IMR-90 (cell line): ENCODE results near the gene COL27A1. TPM values are rescaled to one million over a fixed set of nuclear protein-coding genes. Genes with fewer than 3 reads are reported as not detected.

Experiments used
- ATAC-seq: fragments of 200-7000 bp; cut with Tn5 transposase; 2 replicates; pipeline ENCODE4 v1.9.1; 2020; ENCODE audit warnings: low read depth, mild to moderate bottlenecking, moderate library complexity
- BruUV-seq: library from RNA; stranded (reverse); fragments of 400-500 nt; replicated peaks from 2 replicates; lab custom pipeline; 2021; lab: Mats Ljungman, UMichigan
- CTCF ChIA-PET: fragments of 300-600 bp; formaldehyde crosslinking; extraction: SDS; loops from one replicate; lab custom pipeline; 2021; ENCODE audit warnings: antibody characterized with exemption; lab: Yijun Ruan, JAX
- POLR2A ChIA-PET: fragments of 300-600 bp; sonication (Branson Sonifier 250); formaldehyde crosslinking; loops from one replicate; lab custom pipeline; 2022; ENCODE audit warnings: antibody characterized with exemption; ENCODE audit not compliant: unreplicated experiment; lab: Charles Lee
- DNase-seq: peaks from one replicate; pipeline ENCODE4 v3.0.0; 2013
- H2AFZ ChIP-seq: replicated peaks from 2 replicates; pipeline ENCODE3; 2013; ENCODE audit warnings: low read length, mild to moderate bottlenecking; ENCODE audit not compliant: poor library complexity
- H2AK5ac ChIP-seq: 2 replicates; pipeline ENCODE4 v1.6.1; 2013; ENCODE audit warnings: low read depth, low read length, inconsistent platforms
- H2AK9ac ChIP-seq: replicated peaks from 2 replicates; pipeline ENCODE3; 2013; ENCODE audit warnings: mild to moderate bottlenecking, low read depth, low read length, moderate library complexity; ENCODE audit not compliant: poor library complexity
- H2BK120ac ChIP-seq: 2 replicates; pipeline ENCODE4 v1.6.1; 2013; ENCODE audit warnings: low read depth, low read length, inconsistent platforms
- H2BK15ac ChIP-seq: 3 replicates; pipeline ENCODE4 v1.6.1; 2013; ENCODE audit warnings: low read depth, low read length, inconsistent platforms
- H2BK20ac ChIP-seq: 2 replicates; pipeline ENCODE4 v1.6.1; 2013; ENCODE audit warnings: low read depth, mild to moderate bottlenecking, inconsistent platforms, low read length, moderate library complexity
- H2BK5ac ChIP-seq: 2 replicates; pipeline ENCODE4 v1.6.1; 2013; ENCODE audit warnings: mild to moderate bottlenecking, low read depth, low read length, inconsistent platforms; ENCODE audit not compliant: poor library complexity, severe bottlenecking
- H3K14ac ChIP-seq: replicated peaks from 2 replicates; pipeline ENCODE4 v1.6.1; 2013; ENCODE audit warnings: low read depth, low read length, inconsistent platforms
- H3K18ac ChIP-seq: 2 replicates; pipeline ENCODE4 v1.6.1; 2013; ENCODE audit warnings: low read depth, low read length, control low read depth
- H3K23ac ChIP-seq: 2 replicates; pipeline ENCODE4 v1.6.1; 2013; ENCODE audit warnings: low read depth, low read length, inconsistent platforms
- H3K27ac ChIP-seq: 2 replicates; pipeline ENCODE4 v1.5.1; 2013; ENCODE audit warnings: mild to moderate bottlenecking, control low read depth, low read length; ENCODE audit not compliant: insufficient read depth
- H3K27me3 ChIP-seq: 2 replicates; pipeline ENCODE4 v1.6.1; 2013; ENCODE audit warnings: low read length; ENCODE audit not compliant: control insufficient read depth, insufficient read depth
- H3K36me3 ChIP-seq: 2 replicates; pipeline ENCODE4 v1.6.1; 2013; ENCODE audit warnings: low read length, mixed read lengths; ENCODE audit not compliant: control insufficient read depth, insufficient read depth
- H3K4ac ChIP-seq: 2 replicates; pipeline ENCODE4 v1.6.1; 2013; ENCODE audit warnings: low read depth, low read length, inconsistent platforms
- H3K4me1 ChIP-seq: 2 replicates; pipeline ENCODE4 v1.6.1; 2013; ENCODE audit warnings: low read length, mixed read lengths; ENCODE audit not compliant: control insufficient read depth, insufficient read depth
- H3K4me2 ChIP-seq: 2 replicates; pipeline ENCODE4 v1.6.1; 2013; ENCODE audit warnings: low read depth, mild to moderate bottlenecking, control low read depth, low read length, moderate library complexity
- H3K4me3 ChIP-seq: 2 replicates; pipeline ENCODE4 v1.5.1; 2013; ENCODE audit warnings: low read depth, mild to moderate bottlenecking, control low read depth, low read length, moderate library complexity; ENCODE audit not compliant: insufficient read depth
- H3K56ac ChIP-seq: 2 replicates; pipeline ENCODE4 v1.6.1; 2013; ENCODE audit warnings: low read length, inconsistent platforms; ENCODE audit not compliant: insufficient read depth; ENCODE audit errors: extremely low read depth
- H3K79me1 ChIP-seq, 2 experiments: 2 replicates each; pipeline ENCODE4 v1.6.1; 2013; ENCODE audit warnings: low read length in 2 of 2, inconsistent platforms in 1 of 2, low read depth in 1 of 2
- H3K9ac ChIP-seq: 2 replicates; pipeline ENCODE4 v1.6.1; 2013; ENCODE audit warnings: low read depth, low read length, control low read depth
- H3K9me1 ChIP-seq: 2 replicates; pipeline ENCODE4 v1.6.1; 2013; ENCODE audit warnings: low read length, inconsistent platforms; ENCODE audit not compliant: insufficient read depth
- H3K9me3 ChIP-seq: 2 replicates; pipeline ENCODE4 v1.6.1; 2013; ENCODE audit warnings: low read length; ENCODE audit not compliant: control insufficient read depth, insufficient read depth
- H4K20me1 ChIP-seq: 2 replicates; pipeline ENCODE4 v1.6.1; 2013; ENCODE audit warnings: low read length, inconsistent platforms; ENCODE audit not compliant: insufficient read depth
- H4K5ac ChIP-seq: 2 replicates; pipeline ENCODE4 v1.6.1; 2013; ENCODE audit warnings: mild to moderate bottlenecking, low read depth, low read length, control low read depth
- H4K8ac ChIP-seq, 2 experiments: 2 replicates each; pipeline ENCODE4 v1.6.1; 2013; ENCODE audit warnings: low read depth in 2 of 2, low read length in 2 of 2, control low read depth in 1 of 2, inconsistent platforms in 1 of 2
- H4K91ac ChIP-seq: 2 replicates; pipeline ENCODE4 v1.6.1; 2013; ENCODE audit warnings: low read depth, low read length, inconsistent platforms; ENCODE audit not compliant: insufficient read depth
- ELK1 ChIP-seq: fragments of 150-350 bp; IDR thresholded peaks from 2 replicates; pipeline ENCODE4 v1.6.1; 2016; ENCODE audit warnings: low read depth, mild to moderate bottlenecking, low read length, moderate library complexity, borderline replicate concordance
- MAFK ChIP-seq: IDR thresholded peaks from 2 replicates; pipeline ENCODE4 v1.6.1; 2012; ENCODE audit warnings: low read depth, low read length, improper control_type of control experiment
- MAZ ChIP-seq: IDR thresholded peaks from 2 replicates; pipeline ENCODE4 v1.6.1; 2012; ENCODE audit warnings: low read depth, mild to moderate bottlenecking, low read length, improper control_type of control experiment, moderate library complexity, borderline replicate concordance
- POLR2A ChIP-seq: IDR thresholded peaks from 2 replicates; pipeline ENCODE4 v1.6.1; 2012; ENCODE audit warnings: mild to moderate bottlenecking, low read depth, low read length
- RCOR1 ChIP-seq: IDR thresholded peaks from 2 replicates; pipeline ENCODE4 v1.6.1; 2012; ENCODE audit warnings: mild to moderate bottlenecking, low read length, improper control_type of control experiment; ENCODE audit not compliant: insufficient replicate concordance
- RFX5 ChIP-seq: IDR thresholded peaks from 2 replicates; pipeline ENCODE4 v1.8.0; 2012; ENCODE audit warnings: low read depth, mild to moderate bottlenecking, low read length, moderate library complexity
- WGBS, 2 experiments: methylation state at CpG; one replicate each; pipeline versions ENCODE4 v1.1.5 to v1.1.7; 2013; ENCODE audit warnings: missing lambda C conversion rate in 2 of 2; ENCODE audit not compliant: insufficient read length in 1 of 2; ENCODE audit errors: extremely low coverage in 2 of 2; 5-methylcytosine and 5-hydroxymethylcytosine counted together
- dilution Hi-C: fragments of 300-500 bp; cut with HindIII; formaldehyde crosslinking; loops from one replicate; pipeline ENCODE4 v1.14.3; 2018; ENCODE audit warnings: low sequenced_read_pairs; ENCODE audit not compliant: unreplicated experiment
- in situ Hi-C: fragments of 300-500 bp; cut with MboI; formaldehyde crosslinking; loops from 3 replicates; pipeline ENCODE4 v1.14.3; 2019; ENCODE audit warnings: low sequenced_read_pairs, inconsistent platforms, mixed read lengths
- intact Hi-C: fragments of 100-400 bp; cut with micrococcal nuclease; formaldehyde crosslinking; loops from 2 replicates; pipeline ENCODE4 v1.10.0; 2022
- polyA plus RNA-seq, 3 experiments: library from polyadenylated mRNA; depleted of rRNA; stranded (reverse); fragments of >200 nt; gene quantifications; 2 replicates each; pipeline ENCODE4 v1.2.3, GENCODE V29; 2012; ENCODE audit warnings: low replicate concordance in 1 of 3
- total RNA-seq: library from RNA; depleted of rRNA; stranded (reverse); fragments of >200 nt; gene quantifications from 2 replicates; pipeline ENCODE4 v1.2.3, GENCODE V29; 2012

COL27A1 gene
- total and polyA plus RNA-seq, 2 of the 4 experiments (the other 2 are of a cell fraction) = 3.2 to 18.3 TPM

GRCh38 chr9:114303571-114303970, 148.2 kb downstream of the COL27A1 start:
- Histone ChIP-seq H3K14ac (no peak overlapping the region), H3K56ac (no peak overlapping the region), H2AK5ac (no peak overlapping the region), H2BK120ac (no peak overlapping the region), H3K4me1 (peaks cover 3% of the 10 kb centered on the region; the same call in 1 of the 2 replicates), H3K4me2 (no peak overlapping the region), H4K8ac (no peak overlapping the region), H3K4ac (no peak overlapping the region), H3K27ac (no peak overlapping the region), H3K79me1 (no peaks in the 10 kb centered on the region), H3K36me3 (peaks cover 25% of the 10 kb centered on the region), H3K9ac (no peak overlapping the region), H3K9me1 (no peaks in the 10 kb centered on the region), H3K9me3 (no peaks in the 10 kb centered on the region), H2BK5ac (no peak overlapping the region), H4K5ac (no peak overlapping the region), H2BK20ac (no peak overlapping the region), H3K18ac (no peak overlapping the region), H2BK15ac (no peak overlapping the region), H4K20me1 (no peaks in the 10 kb centered on the region), H3K23ac (no peak overlapping the region), H4K91ac (no peak overlapping the region), H2AFZ (no peak overlapping the region), H2AK9ac (no peak overlapping the region), H3K27me3 (no peaks in the 10 kb centered on the region), H3K4me3 (no peak overlapping the region)
- BruUV-seq = no TSS peak
- ATAC-seq (no peak), DNase-seq (no peak)
- in situ Hi-C loops (no loop called here), dilution Hi-C loops (no loop called here), intact Hi-C loops (no loop called here)
- TF ChIP-seq MAFK = no peak
- no peak for TF ChIP-seq RFX5
- no peak for TF ChIP-seq RCOR1
- TF ChIP-seq ELK1 = no peak
- TF ChIP-seq POLR2A = no peak
- no peak for TF ChIP-seq MAZ
- CTCF ChIA-PET = interaction anchor here (1.3 kb wide), 1 partner anchor 13 kb away, joined by 8 read pairs; no protein-coding TSS in a partner anchor
- WGBS, 2 experiments = no CpG with 5 or more reads among the region's 5 CpGs
- POLR2A ChIA-PET = no interaction called here
